ENCODE measurements around the gene UBP1.
"Not testable (repeated sequence)": the region's sequence is repeated elsewhere in the genome, so short reads cannot be mapped to it uniquely, and the experiment has no call there.

- TF ChIP-seq CTCF (IDR thresholded peaks at IDR 0.05; ENCODE audit: low read length); EZH2 (IDR thresholded peaks at IDR 0.05; ENCODE audit: borderline replicate concordance, low read length): not testable (repeated sequence)
Measured at GRCh38 chr3:33429306-33429705, 10.9 kb downstream of the UBP1 start.
